Duodenal mucosa (tissue), 2 donors: Measurements from ENCODE around the gene INMT.

Experiments
- H3K27ac ChIP-seq: one replicate; pipeline ENCODE4 v1.7.0; 2013; ENCODE audit warnings: low read depth, low read length
- H3K27me3 ChIP-seq, 2 donors: one replicate each; pipeline ENCODE4 v1.7.0; 2013; ENCODE audit warnings: low read length in 2 of 2, control low read depth in 1 of 2; ENCODE audit not compliant: insufficient read depth in 2 of 2, control insufficient read depth in 1 of 2
- H3K36me3 ChIP-seq, 2 donors: one replicate each; pipeline ENCODE4 v1.7.0; 2013; ENCODE audit warnings: low read length in 2 of 2, control low read depth in 1 of 2; ENCODE audit not compliant: insufficient read depth in 2 of 2, control insufficient read depth in 1 of 2
- H3K4me1 ChIP-seq, 2 donors: one replicate each; pipeline ENCODE4 v1.7.0; 2013; ENCODE audit warnings: low read length in 2 of 2, control low read depth in 1 of 2; ENCODE audit not compliant: insufficient read depth in 2 of 2, control insufficient read depth in 1 of 2
- H3K4me3 ChIP-seq, 2 donors: one replicate each; pipeline ENCODE4 v1.7.0; 2013; ENCODE audit warnings: low read length in 2 of 2, low read depth in 1 of 2
- H3K9ac ChIP-seq, 2 donors: one replicate each; pipeline ENCODE4 v1.7.0; 2013; ENCODE audit warnings: low read length in 2 of 2, low read depth in 1 of 2
- H3K9me3 ChIP-seq, 2 donors: one replicate each; pipeline ENCODE4 v1.7.0; 2013; ENCODE audit warnings: low read length in 2 of 2, control low read depth in 1 of 2; ENCODE audit not compliant: control insufficient read depth in 1 of 2

Gene INMT

GRCh38 chr7:30795161-30795948 lies 43.4 kb downstream of the INMT start:
- peaks cover 0 to 5% of the 10 kb centered on the region in 2 donors for H3K36me3 ChIP-seq
- no peaks in the 10 kb centered on the region for H3K27me3 ChIP-seq
- no peaks in the 10 kb centered on the region for H3K9me3 ChIP-seq
- peaks cover 26 to 32% of the 10 kb centered on the region in 2 donors for H3K4me1 ChIP-seq
- no peak overlapping the region for H3K4me3 ChIP-seq
- no peak overlapping the region for H3K27ac ChIP-seq
- H3K9ac ChIP-seq, result no peak overlapping the region

GRCh38 chr7:30796105-30796869 lies 44.4 kb downstream of the INMT start:
- Histone ChIP-seq H3K36me3 (peaks cover 0 to 3% of the 10 kb centered on the region in 2 donors), H3K4me1 (peaks cover 26 to 32% of the 10 kb centered on the region in 2 donors), H3K9ac (no peak overlapping the region), H3K27me3 (no peaks in the 10 kb centered on the region), H3K9me3 (no peaks in the 10 kb centered on the region), H3K4me3 (no peak overlapping the region), H3K27ac (no peak overlapping the region)

GRCh38 chr7:30797176-30798040 lies 45.5 kb downstream of the INMT start:
- Histone ChIP-seq H3K4me1 (peaks cover 26 to 32% of the 10 kb centered on the region in 2 donors), H3K36me3 (no peaks in the 10 kb centered on the region), H3K4me3 (no peak overlapping the region), H3K27me3 (no peaks in the 10 kb centered on the region), H3K27ac (no peak overlapping the region), H3K9ac (no peak overlapping the region), H3K9me3 (no peaks in the 10 kb centered on the region)

GRCh38 chr7:30799206-30799975 lies 47.5 kb downstream of the INMT start:
- Histone ChIP-seq H3K27ac (no peak overlapping the region), H3K4me1 (peaks cover 30 to 32% of the 10 kb centered on the region in 2 donors), H3K27me3 (no peaks in the 10 kb centered on the region), H3K36me3 (no peaks in the 10 kb centered on the region), H3K9ac (no peak overlapping the region), H3K4me3 (no peak overlapping the region), H3K9me3 (no peaks in the 10 kb centered on the region)

GRCh38 chr7:30799976-30800661 lies 48.2 kb downstream of the INMT start:
- H3K27me3 ChIP-seq, result no peaks in the 10 kb centered on the region
- no peak overlapping the region for H3K27ac ChIP-seq
- no peaks in the 10 kb centered on the region for H3K36me3 ChIP-seq
- no peak overlapping the region for H3K9ac ChIP-seq
- H3K4me3 ChIP-seq, result no peak overlapping the region
- no peaks in the 10 kb centered on the region for H3K9me3 ChIP-seq
- peaks cover 30 to 31% of the 10 kb centered on the region in 2 donors for H3K4me1 ChIP-seq

GRCh38 chr7:30800785-30801252 lies 48.9 kb downstream of the INMT start:
- no peaks in the 10 kb centered on the region for H3K27me3 ChIP-seq
- no peak overlapping the region for H3K4me3 ChIP-seq
- H3K4me1 ChIP-seq, result peaks cover 24 to 26% of the 10 kb centered on the region in 2 donors
- no peaks in the 10 kb centered on the region for H3K36me3 ChIP-seq
- H3K9me3 ChIP-seq, result no peaks in the 10 kb centered on the region
- no peak overlapping the region for H3K9ac ChIP-seq
- H3K27ac ChIP-seq, result no peak overlapping the region

GRCh38 chr7:30802812-30803211 lies 50.9 kb downstream of the INMT start:
- Histone ChIP-seq H3K36me3 (no peaks in the 10 kb centered on the region), H3K4me1 (peaks cover 11 to 14% of the 10 kb centered on the region in 2 donors), H3K27me3 (no peaks in the 10 kb centered on the region)

GRCh38 chr7:30804078-30804661 lies 52.2 kb downstream of the INMT start:
- Histone ChIP-seq H3K4me1 (peaks cover 7 to 9% of the 10 kb centered on the region in 2 donors), H3K27me3 (no peaks in the 10 kb centered on the region), H3K9me3 (no peaks in the 10 kb centered on the region), H3K9ac (no peak overlapping the region), H3K4me3 (no peak overlapping the region), H3K36me3 (no peaks in the 10 kb centered on the region), H3K27ac (no peak overlapping the region)

More at GRCh38 chr7:30802812-30803211, 50.9 kb downstream of the INMT start:
- Histone ChIP-seq H3K9ac (no peak overlapping the region), H3K9me3 (no peaks in the 10 kb centered on the region), H3K27ac (no peak overlapping the region), H3K4me3 (no peak overlapping the region)
